HG03103 (cell line): ENCODE measurements around the gene EIF2AK2.

Experiments used
- ATAC-seq: cut with Tn5 transposase; IDR thresholded peaks from one replicate; pipeline ENCODE4 v1.9.1; 2021; ENCODE audit warnings: low read depth; ENCODE audit not compliant: unreplicated experiment

EIF2AK2 gene

GRCh38 chr2:37173741-37174140 is 17.0 kb upstream of the EIF2AK2 start:
- ATAC-seq, result no peak

- ATAC-seq, result no peak
These were observed 14.8 kb upstream of the EIF2AK2 start for GRCh38 chr2:37171624-37171950.

GRCh38 chr2:37168217-37168981 is 11.6 kb upstream of the EIF2AK2 start:
- peak; percentile 67 for ATAC-seq

- ATAC-seq, result no peak
These were observed 10.9 kb upstream of the EIF2AK2 start for GRCh38 chr2:37167636-37168180.

GRCh38 chr2:37164757-37165156 is 8.0 kb upstream of the EIF2AK2 start:
- ATAC-seq, result no peak

GRCh38 chr2:37156071-37156856 is 516 bp downstream of the EIF2AK2 start:
- no peak for ATAC-seq

- no peak for ATAC-seq
These were observed 2.0 kb downstream of the EIF2AK2 start for GRCh38 chr2:37154785-37155184.

GRCh38 chr2:37153224-37153623 is 3.6 kb downstream of the EIF2AK2 start:
- no peak for ATAC-seq

- no peak for ATAC-seq
These were observed 7.0 kb downstream of the EIF2AK2 start for GRCh38 chr2:37149626-37150322.

- no peak for ATAC-seq
These were observed 8.5 kb downstream of the EIF2AK2 start for GRCh38 chr2:37148325-37148724.

GRCh38 chr2:37146062-37146461 is 10.7 kb downstream of the EIF2AK2 start:
- no peak for ATAC-seq

GRCh38 chr2:37143974-37144373 is 12.8 kb downstream of the EIF2AK2 start:
- no peak for ATAC-seq

- ATAC-seq, result no peak
These were observed 14.2 kb downstream of the EIF2AK2 start for GRCh38 chr2:37142546-37142945.

- no peak for ATAC-seq
These were observed 23.9 kb downstream of the EIF2AK2 start for GRCh38 chr2:37132914-37133313.

GRCh38 chr2:37125416-37125815 is 31.4 kb downstream of the EIF2AK2 start:
- no peak for ATAC-seq

- ATAC-seq, result no peak
These were observed 37.6 kb downstream of the EIF2AK2 start for GRCh38 chr2:37119157-37119556.

GRCh38 chr2:37117566-37117965 is 39.2 kb downstream of the EIF2AK2 start:
- no peak for ATAC-seq

GRCh38 chr2:37111958-37112357 is 44.8 kb downstream of the EIF2AK2 start:
- ATAC-seq, result no peak

- ATAC-seq, result no peak
These were observed 46.2 kb downstream of the EIF2AK2 start for GRCh38 chr2:37110306-37111212.

GRCh38 chr2:37109523-37109922 is 47.3 kb downstream of the EIF2AK2 start:
- no peak for ATAC-seq
